GM19025 (cell line): ENCODE measurements around the gene CSGALNACT2.
"Not testable (repeated sequence)": the region's sequence is repeated elsewhere in the genome, so short reads cannot be mapped to it uniquely, and the experiment has no call there.

Experiments
- ATAC-seq: cut with Tn5 transposase; IDR thresholded peaks from one replicate; pipeline ENCODE4 v1.9.1; 2021; ENCODE audit warnings: mild to moderate bottlenecking, low read depth, moderate library complexity; ENCODE audit not compliant: unreplicated experiment

The CSGALNACT2 gene, protein sequence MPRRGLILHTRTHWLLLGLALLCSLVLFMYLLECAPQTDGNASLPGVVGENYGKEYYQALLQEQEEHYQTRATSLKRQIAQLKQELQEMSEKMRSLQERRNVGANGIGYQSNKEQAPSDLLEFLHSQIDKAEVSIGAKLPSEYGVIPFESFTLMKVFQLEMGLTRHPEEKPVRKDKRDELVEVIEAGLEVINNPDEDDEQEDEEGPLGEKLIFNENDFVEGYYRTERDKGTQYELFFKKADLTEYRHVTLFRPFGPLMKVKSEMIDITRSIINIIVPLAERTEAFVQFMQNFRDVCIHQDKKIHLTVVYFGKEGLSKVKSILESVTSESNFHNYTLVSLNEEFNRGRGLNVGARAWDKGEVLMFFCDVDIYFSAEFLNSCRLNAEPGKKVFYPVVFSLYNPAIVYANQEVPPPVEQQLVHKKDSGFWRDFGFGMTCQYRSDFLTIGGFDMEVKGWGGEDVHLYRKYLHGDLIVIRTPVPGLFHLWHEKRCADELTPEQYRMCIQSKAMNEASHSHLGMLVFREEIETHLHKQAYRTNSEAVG

DNA sequence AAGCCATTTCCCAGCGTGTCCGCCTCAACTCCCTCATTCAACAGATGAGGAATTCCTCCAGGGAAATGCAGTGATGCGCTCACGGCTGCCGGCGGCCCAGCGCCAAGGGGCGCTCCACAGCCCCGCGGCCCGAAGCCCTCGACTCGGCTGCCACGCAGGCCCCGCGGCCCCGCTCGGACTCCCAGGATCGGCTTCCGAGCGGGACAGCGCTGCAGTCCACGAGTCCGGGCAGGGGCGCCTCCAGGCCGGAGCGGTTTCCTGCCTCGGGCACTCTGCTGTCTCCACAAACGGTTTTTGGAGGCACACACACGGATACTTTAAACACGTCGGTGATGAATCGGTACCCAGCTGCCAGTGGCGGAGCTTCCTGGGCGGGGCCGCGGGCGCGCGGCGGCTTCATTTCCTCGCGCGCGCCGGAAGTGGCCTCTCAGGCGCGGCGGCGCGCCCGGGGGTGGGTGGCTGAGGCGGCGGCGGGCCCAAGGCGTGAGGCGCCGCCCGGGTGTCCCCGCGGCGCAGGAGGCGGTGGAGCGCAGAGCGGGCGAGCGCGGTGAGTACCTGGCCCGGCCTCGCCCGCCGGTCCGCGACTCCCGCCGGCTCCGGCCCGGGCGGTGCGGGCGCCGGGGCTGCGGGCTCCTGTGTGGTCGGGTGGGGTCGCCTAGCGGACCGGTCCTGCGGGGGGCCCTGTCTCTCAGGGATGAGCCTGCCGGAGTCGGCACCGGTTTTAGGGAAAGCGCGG is at the start of gene CSGALNACT2:
Gene CSGALNACT2 (plus strand): TSS at position 425 of the 736 bp plus-strand sequence. CDS start 16,705 bp downstream, outside the sequence.
- ATAC-seq = peak; percentile 76

DNA sequence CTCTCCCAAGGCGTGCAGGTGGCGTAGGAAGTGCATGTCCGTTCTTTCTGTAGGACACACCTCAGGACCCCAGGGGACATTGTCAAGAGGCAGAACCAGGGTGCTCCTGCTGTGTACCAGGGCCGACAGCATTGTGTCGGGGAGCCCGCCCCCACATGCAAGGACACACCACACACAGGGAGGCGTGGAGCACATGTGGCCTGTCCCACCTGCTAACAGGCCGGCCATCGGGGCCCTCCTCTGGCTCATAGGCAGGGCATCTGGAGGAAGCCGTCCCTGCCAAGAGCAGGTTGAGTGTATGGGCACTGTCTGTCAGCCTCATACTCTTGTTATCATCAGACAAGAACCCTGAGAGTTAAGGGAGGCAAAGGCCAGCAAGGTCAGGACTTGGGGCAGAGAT is 48.7 kb upstream of the CSGALNACT2 start:
- no peak for ATAC-seq

DNA sequence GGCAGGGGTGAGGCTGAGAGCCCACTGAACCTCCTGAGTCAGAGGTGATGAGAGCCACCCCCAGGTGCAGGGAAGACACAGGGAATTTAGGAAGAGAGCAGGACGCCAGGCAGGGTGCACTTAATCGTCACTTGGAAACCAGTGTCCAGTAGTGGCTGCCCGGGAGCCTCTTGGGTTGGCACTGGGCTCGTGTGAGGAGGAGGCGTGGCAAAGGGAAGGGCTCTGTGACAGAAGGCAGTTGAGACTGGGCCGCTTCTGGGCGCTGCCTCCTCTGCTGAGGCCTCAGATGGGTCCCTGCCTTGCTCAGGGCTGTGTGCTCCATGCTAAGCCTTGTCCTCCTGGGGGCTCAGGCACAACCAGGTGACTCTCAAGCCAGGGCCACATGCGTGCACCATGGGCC is 48.1 kb upstream of the CSGALNACT2 start:
- ATAC-seq = no peak

- no peak for ATAC-seq
Measured at GRCh38 chr10:43090664-43091063, 47.6 kb upstream of the CSGALNACT2 start.

DNA sequence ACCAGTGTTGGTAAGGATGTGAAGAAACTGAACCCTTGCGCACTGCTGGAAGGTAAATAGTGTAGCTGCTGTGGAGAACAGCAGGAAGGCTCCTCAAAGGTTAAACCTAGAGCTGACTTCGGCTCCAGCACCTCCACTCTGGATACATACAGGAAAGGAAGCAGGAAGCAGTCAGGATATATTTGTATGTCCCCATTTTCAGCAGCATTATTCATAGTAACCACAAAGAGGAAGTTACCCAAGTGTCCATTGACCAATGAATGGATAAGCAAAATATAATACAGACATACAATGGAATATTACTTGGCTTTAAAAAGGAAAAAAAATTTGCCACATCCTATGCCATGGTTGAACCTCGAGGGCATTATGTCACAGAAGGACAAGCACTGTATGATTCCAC is 46.4 kb upstream of the CSGALNACT2 start:
- no peak for ATAC-seq

DNA sequence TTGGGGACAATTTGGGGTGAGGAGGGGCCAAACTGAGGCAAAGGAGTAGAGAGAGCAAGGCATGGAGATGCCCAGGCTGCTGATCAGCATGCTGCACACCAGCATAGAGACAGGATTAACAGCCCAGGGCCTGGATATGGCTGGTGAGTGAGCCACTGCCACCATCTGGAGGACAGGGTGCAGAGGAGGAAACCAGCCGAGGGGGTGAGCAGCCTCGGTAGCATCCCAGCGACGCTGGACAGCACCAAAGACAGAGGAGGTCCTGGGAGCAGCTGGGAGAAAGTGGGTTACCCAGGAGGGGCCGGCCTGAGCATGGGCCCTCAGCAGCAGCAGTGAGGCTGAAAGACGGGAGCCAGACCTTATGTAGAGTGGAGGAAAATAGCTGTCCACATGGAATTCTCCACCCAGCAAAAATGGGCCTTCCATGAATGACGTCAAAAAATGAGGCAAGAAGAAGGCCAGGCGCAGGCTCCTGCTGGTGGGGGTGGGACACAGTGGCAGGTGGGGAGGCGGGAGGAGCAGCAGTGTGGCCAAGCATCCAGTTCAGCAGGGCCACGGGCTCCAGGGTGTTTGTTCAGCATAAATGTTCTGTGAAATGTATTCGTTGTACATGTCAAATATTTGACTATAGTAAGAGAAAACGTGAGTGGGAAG is 44.7 kb upstream of the CSGALNACT2 start:
- no peak for ATAC-seq

DNA sequence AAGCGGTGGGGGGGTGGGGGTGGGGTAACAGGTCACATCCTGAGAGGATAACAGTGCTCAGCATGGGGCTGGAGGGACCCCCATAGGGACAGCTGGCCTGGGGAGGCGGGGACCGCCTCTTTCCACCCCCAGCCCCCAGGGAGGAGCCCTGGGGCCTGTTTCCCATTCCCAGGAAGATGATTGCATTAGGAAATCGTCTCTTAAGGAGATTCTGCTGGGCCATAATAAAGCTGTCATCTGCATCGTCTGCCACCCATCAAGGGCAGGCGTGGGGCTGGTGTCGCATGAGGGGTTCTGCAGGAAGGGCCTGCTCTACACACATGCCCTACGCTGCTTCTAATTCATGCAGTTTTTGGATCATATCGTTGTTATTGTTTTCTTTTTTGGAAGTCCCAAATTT is 44.2 kb upstream of the CSGALNACT2 start:
- ATAC-seq = no peak

DNA sequence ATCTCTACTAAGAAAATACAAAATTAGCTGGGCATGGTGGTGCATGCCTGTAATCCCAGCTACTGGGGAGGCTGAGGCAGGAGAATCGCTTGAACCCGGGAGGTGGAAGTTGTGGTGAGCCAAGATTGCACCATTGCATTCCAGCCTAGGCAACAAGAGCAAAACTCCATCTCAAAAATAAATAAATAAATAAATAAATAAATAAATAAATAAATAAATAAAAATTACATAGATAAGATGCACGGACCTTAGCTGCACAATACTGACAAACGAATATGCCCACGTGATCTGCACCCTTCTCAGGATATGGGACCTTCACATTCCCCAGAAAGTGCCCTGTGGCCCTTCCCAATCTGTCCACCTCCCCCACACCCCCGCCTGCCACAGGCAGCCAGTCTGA is 38.9 kb upstream of the CSGALNACT2 start:
- ATAC-seq = not testable (repeated sequence)

- ATAC-seq = no peak
Measured at GRCh38 chr10:43099928-43100327, 38.3 kb upstream of the CSGALNACT2 start.

DNA sequence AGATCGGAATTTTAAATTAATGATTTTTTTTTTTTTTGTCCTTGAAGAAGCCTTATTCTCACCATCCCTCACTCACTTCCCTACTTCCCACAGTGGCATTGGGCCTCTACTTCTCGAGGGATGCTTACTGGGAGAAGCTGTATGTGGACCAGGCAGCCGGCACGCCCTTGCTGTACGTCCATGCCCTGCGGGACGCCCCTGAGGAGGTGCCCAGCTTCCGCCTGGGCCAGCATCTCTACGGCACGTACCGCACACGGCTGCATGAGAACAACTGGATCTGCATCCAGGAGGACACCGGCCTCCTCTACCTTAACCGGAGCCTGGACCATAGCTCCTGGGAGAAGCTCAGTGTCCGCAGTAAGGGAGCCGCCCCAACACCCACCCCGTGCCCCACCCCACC is 37.9 kb upstream of the CSGALNACT2 start:
- no peak for ATAC-seq

- ATAC-seq = no peak
Measured at GRCh38 chr10:43102063-43102828, 36.0 kb upstream of the CSGALNACT2 start.

- peak; percentile 70 for ATAC-seq
Measured at GRCh38 chr10:43105102-43105955, 32.9 kb upstream of the CSGALNACT2 start.

- no peak for ATAC-seq
Measured at GRCh38 chr10:43105956-43106229, 32.4 kb upstream of the CSGALNACT2 start.

- no peak for ATAC-seq
Measured at GRCh38 chr10:43106256-43107091, 31.8 kb upstream of the CSGALNACT2 start.

GRCh38 chr10:43108951-43109350 is 29.3 kb upstream of the CSGALNACT2 start:
- ATAC-seq = no peak

DNA sequence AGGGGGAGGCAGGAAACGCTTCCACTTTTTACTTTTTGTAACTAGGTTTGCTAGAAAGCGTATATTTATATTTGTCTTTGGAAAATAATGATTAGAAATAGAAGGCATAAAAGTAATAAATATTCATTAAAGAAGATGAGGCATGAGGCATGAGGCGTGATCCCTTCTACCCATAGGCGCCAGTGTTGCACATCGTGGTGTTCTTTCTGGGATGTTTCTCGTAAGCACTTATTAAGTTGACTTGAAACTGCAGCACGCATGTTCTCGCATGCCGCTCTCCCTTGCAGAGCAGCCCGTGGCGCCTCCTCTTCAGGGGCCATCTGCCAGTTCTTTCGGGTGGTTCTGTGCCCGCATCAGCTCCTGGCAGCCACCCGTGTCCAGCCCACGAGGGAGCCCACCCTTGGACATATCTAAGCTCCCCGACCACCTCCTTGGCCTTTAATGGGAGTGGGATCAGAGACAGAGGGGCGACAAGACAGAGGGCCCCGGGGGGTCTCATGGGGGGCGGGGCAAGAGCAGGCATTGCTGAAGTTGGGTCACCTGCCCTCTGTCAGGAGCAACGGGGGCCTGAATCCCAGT is 28.5 kb upstream of the CSGALNACT2 start:
- no peak for ATAC-seq

DNA sequence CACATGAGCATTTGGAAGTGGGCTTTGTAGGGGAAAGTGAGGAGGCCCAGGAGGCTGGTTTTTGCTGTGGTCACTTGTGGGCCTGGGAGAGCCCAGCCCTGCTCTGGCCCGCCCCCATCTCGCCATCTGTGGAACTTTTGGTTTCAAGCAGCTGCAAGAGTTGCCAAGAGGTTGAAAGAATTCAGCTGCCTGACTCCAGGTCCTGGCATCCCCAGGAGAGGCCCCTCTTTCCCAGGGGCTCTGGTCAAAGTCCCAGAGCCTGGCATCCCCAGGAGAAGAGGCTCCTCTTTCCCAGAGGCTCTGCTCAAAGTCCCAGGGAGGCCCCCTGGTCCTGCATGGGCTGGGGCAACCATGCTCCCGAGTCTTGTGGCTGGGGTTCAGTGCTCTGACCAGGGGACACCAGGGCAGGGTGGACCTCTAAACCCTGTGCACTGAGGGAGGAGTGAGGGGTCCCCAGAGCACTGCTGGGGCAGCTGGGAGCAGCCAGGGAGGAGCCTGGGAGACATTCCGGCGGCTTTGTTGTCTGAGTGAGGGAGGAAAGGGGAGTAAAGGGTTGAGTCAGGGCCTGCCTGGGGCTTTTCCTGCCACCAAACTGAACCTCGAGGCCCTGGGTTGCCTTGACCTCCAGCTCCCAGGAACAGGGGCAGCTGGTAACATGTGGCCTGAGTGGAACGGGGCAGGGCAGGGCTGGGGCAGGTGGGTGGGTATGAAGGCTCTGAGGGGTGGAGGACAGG is 27.7 kb upstream of the CSGALNACT2 start:
- peak; percentile 66 for ATAC-seq

- ATAC-seq = no peak
Measured at GRCh38 chr10:43111101-43111500, 27.1 kb upstream of the CSGALNACT2 start.
